Endothelial cell of umbilical vein (primary cell): ENCODE measurements around the gene RPL4. TPM values are rescaled to one million over a fixed set of nuclear protein-coding genes. Genes with fewer than 3 reads are reported as not detected.

Experiments used
- BruUV-seq: library from RNA; stranded (reverse); fragments of 400-500 nt; replicated peaks from 2 replicates; lab custom pipeline; 2021; lab: Mats Ljungman, UMichigan
- CTCF ChIA-PET: fragments of 300-600, 350-600 bp; sonication (Branson Sonifier 250); formaldehyde crosslinking; loops from one replicate; lab custom pipeline; 2021; ENCODE audit warnings: antibody characterized with exemption, inconsistent platforms; lab: Charles Lee
- POLR2A ChIA-PET: fragments of 300-600, 350-600 bp; sonication (Branson Sonifier 250); formaldehyde crosslinking; loops from one replicate; lab custom pipeline; 2021; ENCODE audit warnings: antibody characterized with exemption, inconsistent platforms; lab: Charles Lee
- DNase-seq: peaks from one replicate; pipeline ENCODE4 v3.0.0-alpha.2; 2011; ENCODE audit warnings: low read depth, low spot score
- FAIRE-seq: peaks from 2 replicates; lab custom pipeline; 2011; peaks lifted over from hg19 to GRCh38; lab: Jason Lieb, UNC
- H2AFZ ChIP-seq: 2 replicates; pipeline ENCODE4 v1.6.0; 2012; ENCODE audit warnings: low read depth, low read length, control low read depth, inconsistent platforms
- H3K27ac ChIP-seq: 2 replicates; pipeline ENCODE4 v1.5.1; 2011; ENCODE audit warnings: low read depth, mild to moderate bottlenecking, control low read depth, low read length, moderate library complexity; ENCODE audit not compliant: insufficient read depth
- H3K27me3 ChIP-seq, 2 experiments: 2 replicates each; pipeline versions ENCODE4 v1.6.0 to v1.6.1; 2011; ENCODE audit warnings: low read length in 2 of 2, mixed read lengths in 1 of 2; ENCODE audit not compliant: control insufficient read depth in 2 of 2, insufficient read depth in 2 of 2
- H3K36me3 ChIP-seq, 2 experiments: 2 replicates in 1 of 2; 3 replicates in 1 of 2; pipeline ENCODE4 v1.5.1; 2011; ENCODE audit warnings: low read length in 2 of 2, mild to moderate bottlenecking in 1 of 2, moderate library complexity in 1 of 2; ENCODE audit not compliant: control insufficient read depth in 2 of 2, insufficient read depth in 2 of 2; ENCODE audit errors: extremely low read depth in 1 of 2
- H3K4me1 ChIP-seq: 3 replicates; pipeline ENCODE4 v1.5.1; 2011; ENCODE audit warnings: mild to moderate bottlenecking, low read length; ENCODE audit not compliant: control insufficient read depth, insufficient read depth; ENCODE audit errors: extremely low read depth
- H3K4me2 ChIP-seq: 2 replicates; pipeline ENCODE4 v1.6.1; 2011; ENCODE audit warnings: low read length, control low read depth, mixed read lengths; ENCODE audit not compliant: insufficient read depth
- H3K4me3 ChIP-seq, 3 experiments: fragments of 200-600 bp in 1 of 3; sonication (generic), shearing (Covaris generic) in 1 of 3; replicated peaks in 1 of 3; 2 replicates each; pipeline ENCODE4 v1.5.1; 2011 to 2016; ENCODE audit warnings: control low read depth in 3 of 3, low read length in 3 of 3, mild to moderate bottlenecking in 2 of 3, inconsistent platforms in 1 of 3, low read depth in 1 of 3, moderate library complexity in 1 of 3; ENCODE audit not compliant: insufficient read depth in 1 of 3
- H3K79me2 ChIP-seq: 2 replicates; pipeline ENCODE4 v1.6.0; 2012; ENCODE audit warnings: low read length, inconsistent platforms; ENCODE audit not compliant: control insufficient read depth, insufficient read depth
- H3K9ac ChIP-seq: replicated peaks from 2 replicates; pipeline ENCODE3; 2011; ENCODE audit warnings: low read length, control low read depth; ENCODE audit not compliant: insufficient read depth; ENCODE audit errors: extremely low read depth
- H3K9me1 ChIP-seq: replicated peaks from 3 replicates; pipeline ENCODE4 v1.6.0; 2011; ENCODE audit warnings: mild to moderate bottlenecking, low read length; ENCODE audit not compliant: control insufficient read depth, insufficient read depth; ENCODE audit errors: extremely low read depth
- H3K9me3 ChIP-seq: replicated peaks from 2 replicates; pipeline ENCODE4 v1.5.1; 2012; ENCODE audit warnings: low read length, inconsistent platforms; ENCODE audit not compliant: control insufficient read depth, insufficient read depth
- H4K20me1 ChIP-seq: replicated peaks from 2 replicates; pipeline ENCODE3; 2011; ENCODE audit warnings: mild to moderate bottlenecking, low read length; ENCODE audit not compliant: control insufficient read depth, insufficient read depth; ENCODE audit errors: extremely low read depth
- EZH2 ChIP-seq: IDR thresholded peaks from 2 replicates; pipeline ENCODE4 v1.6.1; 2012; ENCODE audit warnings: borderline replicate concordance, low read depth, mild to moderate bottlenecking, moderate library complexity, low read length, inconsistent platforms; ENCODE audit not compliant: severe bottlenecking
- FOS ChIP-seq: IDR thresholded peaks from 2 replicates; pipeline ENCODE4 v1.6.1; 2011; ENCODE audit warnings: mild to moderate bottlenecking, low read length, moderate library complexity, borderline replicate concordance; ENCODE audit not compliant: insufficient read depth
- GATA2 ChIP-seq: IDR thresholded peaks from 2 replicates; pipeline ENCODE4 v1.7.0; 2011; ENCODE audit warnings: low read depth, mild to moderate bottlenecking, moderate library complexity, mixed read lengths, low read length; ENCODE audit not compliant: insufficient read length, insufficient read depth
- JUN ChIP-seq: IDR thresholded peaks from 2 replicates; pipeline ENCODE4 v1.6.1; 2011; ENCODE audit warnings: borderline replicate concordance, low read depth; ENCODE audit not compliant: insufficient read length, insufficient read depth
- MYC ChIP-seq: IDR thresholded peaks from one replicate; pipeline ENCODE4 v1.6.1; 2011; ENCODE audit warnings: mild to moderate bottlenecking, low read depth, low read length
- POLR2A ChIP-seq: IDR thresholded peaks from 2 replicates; pipeline ENCODE4 v1.6.1; 2012; ENCODE audit warnings: low read depth, mild to moderate bottlenecking, control low read depth, low read length
- POLR2AphosphoS5 ChIP-seq: IDR thresholded peaks from 2 replicates; pipeline ENCODE4 v1.6.1; 2012; ENCODE audit warnings: low read depth, mild to moderate bottlenecking, control low read depth, low read length, moderate library complexity; ENCODE audit not compliant: insufficient read depth
- dilution Hi-C: fragments of 300-500 bp; cut with MboI; formaldehyde crosslinking; loops from one replicate; pipeline ENCODE4 v1.15.0; 2019; ENCODE audit warnings: low sequenced_read_pairs; ENCODE audit not compliant: extremely low pct_ligation_motif_present
- intact Hi-C: fragments of 100-400 bp; cut with micrococcal nuclease; formaldehyde crosslinking; loops from one replicate; pipeline ENCODE4 v1.10.0; 2022
- polyA plus RNA-seq, 4 experiments: library from polyadenylated mRNA; depleted of rRNA in 3 of 4; stranded (reverse) in 3 of 4; unstranded in 1 of 4; fragments of >200 nt; gene quantifications; 2 replicates each; pipeline versions ENCODE4 v1.2.1 to v1.2.3, GENCODE V29; 2011 to 2012; ENCODE audit warnings: missing spikeins in 1 of 4
- total RNA-seq: library from RNA; stranded (reverse); gene quantifications from 2 replicates; pipeline ENCODE4 v1.2.3, GENCODE V29; 2021
- TF ChIP-seq, protein P1 (sequence below), 2 donors: IDR thresholded peaks; 1 replicate in 1 of 2; 2 replicates in 1 of 2; pipeline ENCODE4 v1.5.1; 2011; ENCODE audit warnings: low read length in 2 of 2, mild to moderate bottlenecking in 2 of 2, moderate library complexity in 2 of 2, control low read depth in 1 of 2, inconsistent platforms in 1 of 2, low read depth in 1 of 2; ENCODE audit not compliant: insufficient read depth in 1 of 2; ENCODE audit errors: extremely low read depth in 1 of 2
- TF ChIP-seq, protein P2 (sequence below): IDR thresholded peaks from 2 replicates; pipeline ENCODE4 v1.6.1; 2011; ENCODE audit not compliant: insufficient read depth, insufficient read length

Gene RPL4
- total and polyA plus RNA-seq, 2 donors (not counting 3 experiments of a cell fraction or from before 2014, with no cell fraction given): 2,598 to 3,530 TPM

DNA sequence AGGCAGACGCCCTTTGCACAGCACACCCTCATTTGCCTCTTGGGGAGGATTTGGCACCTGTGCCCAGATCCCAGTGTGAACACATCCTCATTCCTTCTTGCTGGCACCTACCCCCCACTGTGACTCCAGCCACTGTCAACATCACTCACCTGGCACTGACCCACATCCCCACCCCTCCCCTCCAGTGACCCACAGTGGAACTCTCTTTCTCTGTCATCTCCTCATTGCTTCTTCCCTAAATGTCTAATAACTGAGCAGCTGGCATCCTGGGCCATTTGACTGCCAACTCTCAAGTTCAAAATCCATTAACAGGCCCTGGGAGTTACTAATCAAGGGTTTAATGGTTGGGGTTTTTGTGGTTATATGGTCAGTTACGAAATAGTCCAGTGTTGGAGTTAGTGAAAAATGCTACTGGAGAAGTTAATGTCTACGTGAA is 21.5 kb downstream of the RPL4 start:
- ChIA-PET POLR2A (no interaction called here), CTCF (interaction anchor here (1.4 kb wide), 1 partner anchor 15 kb away, joined by 5 read pairs; the partner anchor contains the start of gene SNAPC5)
- Histone ChIP-seq H3K4me1 (no peaks in the 10 kb centered on the region), H3K4me2 (no peak overlapping the region), H3K4me3 (no peak overlapping the region), H3K9me3 (no peaks in the 10 kb centered on the region), H3K27me3 (no peaks in the 10 kb centered on the region), H3K9me1 (no peaks in the 10 kb centered on the region), H4K20me1 (no peaks in the 10 kb centered on the region), H3K79me2 (no peaks in the 10 kb centered on the region), H3K9ac (no peak overlapping the region), H3K27ac (no peak overlapping the region), H2AFZ (no peak overlapping the region), H3K36me3 (peaks cover 0 to 17% of the 10 kb centered on the region in 2 experiments)
- DNase-seq (no peak), FAIRE-seq (no peak)
- intact Hi-C loops (no loop called here), dilution Hi-C loops (no loop called here)
- no peak for TF ChIP-seq FOS
- no peak for TF ChIP-seq POLR2A
- no peak for TF ChIP-seq JUN
- TF ChIP-seq POLR2AphosphoS5: no peak
- BruUV-seq: no TSS peak

DNA sequence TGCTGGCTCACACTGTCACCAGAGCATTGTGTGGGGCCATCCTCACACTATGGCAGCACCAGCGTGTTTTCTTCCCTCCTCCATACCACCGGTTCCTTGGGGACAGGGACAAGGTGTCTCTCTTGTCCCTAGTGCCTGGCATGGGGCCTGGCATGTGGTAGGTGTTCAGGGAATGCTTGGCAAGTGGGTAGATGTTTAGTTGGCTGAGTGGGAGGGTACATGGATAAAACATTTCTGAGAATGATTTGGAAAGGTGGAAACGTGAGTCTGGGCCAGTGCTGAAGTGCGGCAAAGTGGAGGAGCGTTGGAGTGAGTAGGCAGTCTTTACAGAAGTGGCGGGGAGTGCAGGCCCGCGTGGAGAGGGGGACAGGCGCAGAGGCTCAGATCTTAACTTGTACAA is 22.1 kb downstream of the RPL4 start:
- H3K79me2 ChIP-seq: no peaks in the 10 kb centered on the region
- no peaks in the 10 kb centered on the region for H3K9me1 ChIP-seq
- no peak overlapping the region for H3K4me3 ChIP-seq
- no peaks in the 10 kb centered on the region for H3K4me1 ChIP-seq
- no peak overlapping the region for H3K4me2 ChIP-seq
- FAIRE-seq (no peak), DNase-seq (no peak)
- no peaks in the 10 kb centered on the region for H3K27me3 ChIP-seq
- dilution Hi-C loops: no loop called here
- H3K27ac ChIP-seq: no peak overlapping the region
- H2AFZ ChIP-seq: no peak overlapping the region
- H3K9ac ChIP-seq: no peak overlapping the region
- no TSS peak for BruUV-seq
- H3K36me3 ChIP-seq: peaks cover 0 to 11% of the 10 kb centered on the region in 2 experiments
- intact Hi-C loops: no loop called here
- no peaks in the 10 kb centered on the region for H3K9me3 ChIP-seq
- no peaks in the 10 kb centered on the region for H4K20me1 ChIP-seq
- POLR2A ChIA-PET: no interaction called here
- TF ChIP-seq, protein P1, sequence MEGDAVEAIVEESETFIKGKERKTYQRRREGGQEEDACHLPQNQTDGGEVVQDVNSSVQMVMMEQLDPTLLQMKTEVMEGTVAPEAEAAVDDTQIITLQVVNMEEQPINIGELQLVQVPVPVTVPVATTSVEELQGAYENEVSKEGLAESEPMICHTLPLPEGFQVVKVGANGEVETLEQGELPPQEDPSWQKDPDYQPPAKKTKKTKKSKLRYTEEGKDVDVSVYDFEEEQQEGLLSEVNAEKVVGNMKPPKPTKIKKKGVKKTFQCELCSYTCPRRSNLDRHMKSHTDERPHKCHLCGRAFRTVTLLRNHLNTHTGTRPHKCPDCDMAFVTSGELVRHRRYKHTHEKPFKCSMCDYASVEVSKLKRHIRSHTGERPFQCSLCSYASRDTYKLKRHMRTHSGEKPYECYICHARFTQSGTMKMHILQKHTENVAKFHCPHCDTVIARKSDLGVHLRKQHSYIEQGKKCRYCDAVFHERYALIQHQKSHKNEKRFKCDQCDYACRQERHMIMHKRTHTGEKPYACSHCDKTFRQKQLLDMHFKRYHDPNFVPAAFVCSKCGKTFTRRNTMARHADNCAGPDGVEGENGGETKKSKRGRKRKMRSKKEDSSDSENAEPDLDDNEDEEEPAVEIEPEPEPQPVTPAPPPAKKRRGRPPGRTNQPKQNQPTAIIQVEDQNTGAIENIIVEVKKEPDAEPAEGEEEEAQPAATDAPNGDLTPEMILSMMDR (IDR thresholded peaks at IDR 0.05; ENCODE audit: extremely low read depth in 1 of 2, insufficient read depth in 1 of 2, low read depth in 1 of 2, low read length in 2 of 2): no peak
- TF ChIP-seq EZH2 (no peak), FOS (no peak), POLR2A (no peak), MYC (no peak), GATA2 (no peak), JUN (no peak), POLR2AphosphoS5 (no peak)
- TF ChIP-seq, protein P2, sequence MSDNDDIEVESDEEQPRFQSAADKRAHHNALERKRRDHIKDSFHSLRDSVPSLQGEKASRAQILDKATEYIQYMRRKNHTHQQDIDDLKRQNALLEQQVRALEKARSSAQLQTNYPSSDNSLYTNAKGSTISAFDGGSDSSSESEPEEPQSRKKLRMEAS: no peak
- CTCF ChIA-PET: no interaction called here
